GM12878 (cell line): ENCODE measurements around the gene MIEF1. TPM values are rescaled to one million over a fixed set of nuclear protein-coding genes. Genes with fewer than 3 reads are reported as not detected.

Source experiments
- ATAC-seq: fragments of 200-7000 bp; cut with Tn5 transposase; 3 replicates; pipeline ENCODE4 v1.9.1; 2020; ENCODE audit warnings: mild to moderate bottlenecking, moderate library complexity
- BruUV-seq: library from RNA; stranded (reverse); fragments of 400-500 nt; replicated peaks from 2 replicates; lab custom pipeline; 2021; lab: Mats Ljungman, UMichigan
- CTCF ChIA-PET: fragments of 300-600 bp; sonication (Branson Sonifier 250); formaldehyde crosslinking; extraction: SDS; loops from one replicate; lab custom pipeline; 2021; ENCODE audit warnings: inconsistent platforms; lab: Yijun Ruan, JAX
- POLR2A ChIA-PET: fragments of 350-600 bp; formaldehyde crosslinking; extraction: SDS; loops from one replicate; lab custom pipeline; 2021; ENCODE audit warnings: inconsistent platforms; lab: Charles Lee
- RAD21 ChIA-PET: fragments of 300-600 bp; sonication (Branson Sonifier 250); formaldehyde crosslinking; loops from one replicate; lab custom pipeline; 2023; ENCODE audit warnings: antibody characterized with exemption; ENCODE audit not compliant: unreplicated experiment; lab: Charles Lee
- SMC1A ChIA-PET: fragments of 300-600 bp; sonication (Branson Sonifier 250); formaldehyde crosslinking; loops from one replicate; lab custom pipeline; 2023; ENCODE audit not compliant: unreplicated experiment, uncharacterized antibody; lab: Charles Lee
- DNase-seq: peaks from one replicate; pipeline ENCODE4 v3.0.0-alpha.2; 2011; ENCODE audit warnings: low read depth, low spot score
- FAIRE-seq: peaks from 3 replicates; lab custom pipeline; 2011; peaks lifted over from hg19 to GRCh38; lab: Jason Lieb, UNC
- H2AFZ ChIP-seq: 2 replicates; pipeline ENCODE4 v1.6.0; 2011; ENCODE audit warnings: low read depth, low read length, control low read depth; ENCODE audit not compliant: control insufficient read depth
- H3K27ac ChIP-seq: 2 replicates; pipeline ENCODE4 v1.5.1; 2011; ENCODE audit warnings: control low read depth; ENCODE audit not compliant: control insufficient read depth, insufficient read depth
- H3K27me3 ChIP-seq, 2 experiments: replicated peaks in 1 of 2; 2 replicates each; pipeline versions ENCODE4 v1.6.0 to v1.6.1; 2011; ENCODE audit warnings: low read length in 1 of 2; ENCODE audit not compliant: control insufficient read depth in 2 of 2, insufficient read depth in 2 of 2
- H3K36me3 ChIP-seq, 2 experiments: 2 replicates each; pipeline ENCODE4 v1.5.1; 2011; ENCODE audit warnings: low read length in 1 of 2; ENCODE audit not compliant: control insufficient read depth in 2 of 2, insufficient read depth in 2 of 2
- H3K4me1 ChIP-seq: 2 replicates; pipeline ENCODE4 v1.6.1; 2011; ENCODE audit warnings: mild to moderate bottlenecking, low read length, moderate library complexity, mixed read lengths; ENCODE audit not compliant: control insufficient read depth, insufficient read depth
- H3K4me2 ChIP-seq: 2 replicates; pipeline ENCODE4 v1.6.0; 2011; ENCODE audit warnings: control low read depth; ENCODE audit not compliant: control insufficient read depth, insufficient read depth
- H3K4me3 ChIP-seq: fragments of 200-600 bp; sonication (generic); 2 replicates; pipeline ENCODE4 v1.5.1; 2016
- H3K79me2 ChIP-seq: 2 replicates; pipeline ENCODE4 v1.6.0; 2011; ENCODE audit warnings: low read length; ENCODE audit not compliant: control insufficient read depth, insufficient read depth
- H3K9ac ChIP-seq: 2 replicates; pipeline ENCODE4 v1.8.0; 2011; ENCODE audit warnings: low read length, control low read depth, mixed read lengths; ENCODE audit not compliant: control insufficient read depth, insufficient read depth
- H3K9me3 ChIP-seq: replicated peaks from 3 replicates; pipeline ENCODE4 v1.5.1; 2011; ENCODE audit warnings: mild to moderate bottlenecking, low read length; ENCODE audit not compliant: control insufficient read depth, insufficient read depth
- H4K20me1 ChIP-seq: 2 replicates; pipeline ENCODE4 v1.6.0; 2011; ENCODE audit not compliant: control insufficient read depth, insufficient read depth
- E2F8 ChIP-seq: fragments of 450-650 bp; IDR thresholded peaks from 2 replicates; pipeline ENCODE4 v1.6.1; 2018; ENCODE audit warnings: mild to moderate bottlenecking, low read depth, moderate library complexity; ENCODE audit not compliant: partially characterized antibody
- EGR1 ChIP-seq, 2 experiments: IDR thresholded peaks; 1 replicate in 1 of 2; 2 replicates in 1 of 2; pipeline ENCODE4 v1.6.1; 2011 to 2012; ENCODE audit warnings: low read depth in 2 of 2, low read length in 2 of 2, borderline replicate concordance in 1 of 2, mild to moderate bottlenecking in 1 of 2, moderate library complexity in 1 of 2
- KAT2A ChIP-seq: conservative IDR thresholded peaks from 2 replicates; pipeline ENCODE4 v1.6.1; 2011; ENCODE audit warnings: low read depth, low read length; ENCODE audit not compliant: control insufficient read depth
- RELB ChIP-seq: fragments of 450-650 bp; IDR thresholded peaks from 2 replicates; pipeline ENCODE4 v1.6.1; 2017; ENCODE audit warnings: low read depth, mild to moderate bottlenecking, moderate library complexity
- SP1 ChIP-seq: IDR thresholded peaks from one replicate; pipeline ENCODE4 v1.6.1; 2011; ENCODE audit warnings: low read depth, low read length
- TCF7 ChIP-seq: IDR thresholded peaks from 2 replicates; pipeline ENCODE4 v1.6.1; 2014; ENCODE audit warnings: antibody characterized with exemption, borderline replicate concordance
- WGBS: methylation state at CpG from one replicate; pipeline ENCODE4 v1.1.6; 2016; ENCODE audit warnings: low lambda C conversion rate; ENCODE audit not compliant: insufficient replicate concordance, insufficient coverage; ENCODE audit errors: missing lambda C conversion rate; 5-methylcytosine and 5-hydroxymethylcytosine counted together
- in situ Hi-C: fragments of 300-500 bp; cut with MboI; formaldehyde crosslinking; loops from 9 replicates; pipeline ENCODE4 v1.14.3; 2018; ENCODE audit warnings: mixed read lengths
- intact Hi-C: fragments of 100-400 bp; cut with micrococcal nuclease; formaldehyde crosslinking; loops from one replicate; pipeline ENCODE4 v1.14.2; 2022; ENCODE audit not compliant: unreplicated experiment
- polyA plus RNA-seq, 11 experiments: library from polyadenylated mRNA; depleted of rRNA in 4 of 11; unstranded in 6 of 11; stranded (reverse) in 5 of 11; fragments of >200 nt; fragmentation: Nextera tagmentation in 4 of 11; fragmentation: Illumina TruSeq in 1 of 11; extraction: Ambion mirVana in 4 of 11; extraction: Trizol in 1 of 11; gene quantifications; 1 replicate in 1 of 11; 2 replicates in 10 of 11; pipeline versions ENCODE4 v1.2.1 to v1.2.3, GENCODE V29; 2011 to 2016; ENCODE audit warnings: inconsistent platforms in 2 of 11, missing spikeins in 2 of 11, low read depth in 1 of 11
- total RNA-seq, 4 experiments: library from RNA; depleted of rRNA in 3 of 4; stranded (reverse); fragments of >200 nt in 3 of 4; fragmentation: Illumina TruSeq in 1 of 4; extraction: Trizol in 1 of 4; gene quantifications; 2 replicates each; pipeline versions ENCODE4 v1.2.1 to v1.2.3, GENCODE V29; 2013 to 2021

The MIEF1 gene
- total and polyA plus RNA-seq, 10 of the 15 experiments (the other 5 are each of a cell fraction or from before 2014, with no cell fraction given) = 12.4 to 52.3 (median 29.3) TPM

- H3K4me2 ChIP-seq = no peak overlapping the region
- in situ Hi-C loops = no loop called here
- H3K9ac ChIP-seq = no peak overlapping the region
- ChIA-PET RAD21 (interaction anchor here (0.8 to 4.3 kb wide), 6 partner anchors 10 to 156 kb away, joined by 3 to 27 read pairs (median 4); no protein-coding TSS in a partner anchor), SMC1A (interaction anchor here (1.4 to 3.7 kb wide), 6 partner anchors 10 to 36 kb away, joined by 3 to 21 read pairs (median 10); no protein-coding TSS in a partner anchor), CTCF (interaction anchor here (0.7 to 3.7 kb wide), 8 partner anchors 16 to 131 kb away, joined by 3 to 15 read pairs (median 4); partner anchors contain the start of gene TAB1), POLR2A (interaction anchor here (0.6 to 5.0 kb wide), 5 partner anchors 15 to 489 kb away, joined by 3 to 38 read pairs (median 6); no protein-coding TSS in a partner anchor)
- ATAC-seq (no peak), FAIRE-seq (no peak), DNase-seq (no peak)
- H2AFZ ChIP-seq = no peak overlapping the region
- peaks cover 35% of the 10 kb centered on the region for H3K79me2 ChIP-seq
- no peak overlapping the region for H3K4me3 ChIP-seq
- no peaks in the 10 kb centered on the region for H3K9me3 ChIP-seq
- no peaks in the 10 kb centered on the region for H3K27me3 ChIP-seq
- peaks cover 5 to 36% of the 10 kb centered on the region in 2 experiments; a peak in 3 of 4 replicates for H3K36me3 ChIP-seq
- intact Hi-C loops = no loop called here
- WGBS = 95% methylated on average over 5 of the region's 5 CpGs
- H3K4me1 ChIP-seq = peaks cover 30% of the 10 kb centered on the region
- TF ChIP-seq RELB (no peak), EGR1 (IDR thresholded peaks at IDR 0.05; ENCODE audit: borderline replicate concordance in 1 of 2, low read depth in 2 of 2, low read length in 2 of 2) (no peak), E2F8 (no peak), TCF7 (no peak), KAT2A (no peak), SP1 (no peak)
- no TSS peak for BruUV-seq
- H3K27ac ChIP-seq = no peak overlapping the region
- H4K20me1 ChIP-seq = no peaks in the 10 kb centered on the region; the same call in 1 of the 2 replicates
These were observed 28.2 kb upstream of the MIEF1 start for GRCh38 chr22:39473851-39474250.
